K562 (cell line): Measurements from ENCODE around the gene SPANXN5. TPM values are rescaled to one million over a fixed set of nuclear protein-coding genes. Genes with fewer than 3 reads are reported as not detected.

Source experiments
- ATAC-seq: fragments of 200-7000 bp; cut with Tn5 transposase; 3 replicates; pipeline ENCODE4 v1.9.1; 2020; ENCODE audit warnings: moderate library complexity
- BruUV-seq: library from RNA; stranded (reverse); fragments of 400-500 nt; replicated peaks from 2 replicates; lab custom pipeline; 2021; lab: Mats Ljungman, UMichigan
- CTCF ChIA-PET: fragments of 300-600 bp; formaldehyde crosslinking; extraction: SDS; loops from one replicate; lab custom pipeline; 2021; ENCODE audit warnings: low intra/inter-chr PET ratio; lab: Yijun Ruan, JAX
- POLR2A ChIA-PET: fragments of 300-600, 350-650 bp; sonication (Branson Sonifier 250); formaldehyde crosslinking; extraction: SDS; loops from one replicate; lab custom pipeline; 2021; ENCODE audit warnings: antibody characterized with exemption, inconsistent platforms; lab: Yijun Ruan, JAX
- DNase-seq, 4 experiments: peaks; one replicate each; pipeline versions ENCODE4 v3.0.0 to v3.0.0-alpha.2; 2011 to 2018; ENCODE audit warnings: low spot score in 3 of 4, mixed read lengths in 3 of 4; ENCODE audit errors: extremely low read depth in 1 of 4
- FAIRE-seq: peaks from 2 replicates; lab custom pipeline; 2011; peaks lifted over from hg19 to GRCh38; lab: Jason Lieb, UNC
- H2AFZ ChIP-seq: 2 replicates; pipeline ENCODE4 v1.6.0; 2011; ENCODE audit warnings: low read depth, low read length, control low read depth, inconsistent platforms
- H3K27ac ChIP-seq: fragments of 200-600 bp; 3 replicates; pipeline ENCODE4 v1.8.0; 2011; ENCODE audit warnings: low read depth, mild to moderate bottlenecking, control low read depth, inconsistent platforms, low read length, moderate library complexity, mixed read lengths; ENCODE audit errors: extremely low read depth
- H3K27me3 ChIP-seq, 2 experiments: fragments of 300-600 bp in 1 of 2; 2 replicates in 1 of 2; 3 replicates in 1 of 2; pipeline versions ENCODE4 v1.6.0 to v1.8.0; 2011; ENCODE audit warnings: inconsistent platforms in 2 of 2, low read length in 2 of 2, mild to moderate bottlenecking in 1 of 2, mixed read lengths in 1 of 2, moderate library complexity in 1 of 2; ENCODE audit not compliant: control insufficient read depth in 2 of 2, insufficient read depth in 2 of 2
- H3K36me3 ChIP-seq: fragments of 300-600 bp; 3 replicates; pipeline ENCODE4 v1.8.0; 2011; ENCODE audit warnings: mild to moderate bottlenecking, low read length, inconsistent platforms; ENCODE audit not compliant: control insufficient read depth, insufficient read depth
- H3K4me1 ChIP-seq, 2 experiments: fragments of 200-600 bp in 1 of 2; replicated peaks in 1 of 2; 2 replicates in 1 of 2; 3 replicates in 1 of 2; pipeline versions ENCODE4 v1.5.1 to v1.8.0; 2011; ENCODE audit warnings: inconsistent platforms in 2 of 2, low read length in 2 of 2, mild to moderate bottlenecking in 1 of 2, mixed read lengths in 1 of 2, moderate library complexity in 1 of 2; ENCODE audit not compliant: control insufficient read depth in 2 of 2, insufficient read depth in 2 of 2
- H3K4me2 ChIP-seq: 2 replicates; pipeline ENCODE4 v1.6.1; 2011; ENCODE audit warnings: low read length, control low read depth, inconsistent platforms, mixed read lengths; ENCODE audit not compliant: insufficient read depth
- H3K4me3 ChIP-seq: fragments of 200-600 bp; sonication (generic), shearing (Covaris generic); 2 replicates; pipeline ENCODE4 v1.5.1; 2016; ENCODE audit warnings: control low read depth, inconsistent platforms
- H3K79me2 ChIP-seq: fragments of 200-600 bp; 3 replicates; pipeline ENCODE4 v1.8.0; 2011; ENCODE audit warnings: low read length, inconsistent platforms; ENCODE audit not compliant: control insufficient read depth, insufficient read depth
- H3K9ac ChIP-seq, 2 experiments: 2 replicates each; pipeline versions ENCODE4 v1.6.0 to v1.6.1; 2011; ENCODE audit warnings: low read depth in 2 of 2, low read length in 2 of 2, control low read depth in 1 of 2, inconsistent platforms in 1 of 2, mild to moderate bottlenecking in 1 of 2, mixed read lengths in 1 of 2; ENCODE audit not compliant: insufficient read depth in 1 of 2
- H3K9me1 ChIP-seq: one replicate; pipeline ENCODE4 v1.6.0; 2011; ENCODE audit warnings: inconsistent platforms, mild to moderate bottlenecking, low read length, moderate library complexity; ENCODE audit not compliant: control insufficient read depth, insufficient read depth
- H3K9me3 ChIP-seq: replicated peaks from 2 replicates; pipeline ENCODE4 v1.5.1; 2011; ENCODE audit warnings: low read depth, low read length, inconsistent platforms; ENCODE audit not compliant: control insufficient read depth, insufficient read depth
- H4K20me1 ChIP-seq: replicated peaks from 2 replicates; pipeline ENCODE4 v1.6.1; 2011; ENCODE audit warnings: low read length, inconsistent platforms, mixed read lengths; ENCODE audit not compliant: control insufficient read depth, insufficient read depth
- ARID1B ChIP-seq: fragments of 450-650 bp; IDR thresholded peaks from 2 replicates; pipeline ENCODE4 v1.6.1; 2016; ENCODE audit warnings: antibody characterized with exemption, mild to moderate bottlenecking, inconsistent platforms
- EHMT2 ChIP-seq: fragments of 450-650 bp; IDR thresholded peaks from 2 replicates; pipeline ENCODE4 v1.6.1; 2018; ENCODE audit warnings: antibody characterized with exemption
- KLF6 ChIP-seq: fragments of 250-450 bp; sonication (Bioruptor Pico); IDR thresholded peaks from 2 replicates; pipeline ENCODE4 v1.4.0; 2020; ENCODE audit warnings: mild to moderate bottlenecking, moderate library complexity, borderline replicate concordance
- LCOR ChIP-seq: sonication (generic); formaldehyde crosslinking; IDR thresholded peaks from 2 replicates; pipeline ENCODE4 v1.8.0; 2022; ENCODE audit warnings: mild to moderate bottlenecking, missing genetic modification reagents
- STAT5A ChIP-seq: IDR thresholded peaks from 2 replicates; pipeline ENCODE4 v1.6.1; 2012; ENCODE audit warnings: low read length, inconsistent platforms, borderline replicate concordance
- ZBTB26 ChIP-seq: fragments of 450-650 bp; formaldehyde crosslinking; IDR thresholded peaks from 2 replicates; pipeline ENCODE4 v1.4.0; 2022; ENCODE audit warnings: missing genetic modification characterization
- ZNF507 ChIP-seq: conservative IDR thresholded peaks from 2 replicates; pipeline ENCODE4 v1.6.1; 2017; ENCODE audit warnings: missing genetic modification characterization, missing compliant biosample characterization
- ZNF696 ChIP-seq: fragments of 250-450 bp; sonication (Bioruptor Pico); conservative IDR thresholded peaks from 2 replicates; pipeline ENCODE4 v1.4.0; 2020; ENCODE audit warnings: mild to moderate bottlenecking, moderate library complexity
- WGBS: fragments of 100-300 bp; shearing (Covaris generic); methylation state at CpG from one replicate; pipeline ENCODE4 v1.1.6; 2016; ENCODE audit warnings: low coverage, mixed read lengths; ENCODE audit not compliant: insufficient coverage; ENCODE audit errors: missing lambda C conversion rate; 5-methylcytosine and 5-hydroxymethylcytosine counted together
- in situ Hi-C: fragments of 300-500 bp; cut with MboI; formaldehyde crosslinking; loops from 4 replicates; pipeline ENCODE4 v1.15.0; 2018; ENCODE audit warnings: inconsistent platforms, mixed read lengths
- intact Hi-C: fragments of 100-400 bp; cut with micrococcal nuclease; formaldehyde crosslinking; loops from 2 replicates; pipeline ENCODE4 v1.14.2; 2022
- polyA plus RNA-seq, 8 experiments: library from polyadenylated mRNA; depleted of rRNA in 4 of 8; stranded (reverse) in 5 of 8; unstranded in 3 of 8; fragments of >200 nt; fragmentation: Nextera tagmentation in 2 of 8; fragmentation: Illumina TruSeq in 1 of 8; extraction: Ambion mirVana in 2 of 8; extraction: Trizol in 1 of 8; gene quantifications; 2 replicates each; pipeline versions ENCODE4 v1.2.1 to v1.2.3, GENCODE V29; 2011 to 2014; ENCODE audit warnings: inconsistent platforms in 1 of 8, missing spikeins in 1 of 8
- total RNA-seq, 7 experiments: library from RNA; depleted of rRNA in 6 of 7; stranded (reverse); fragments of >200 nt in 6 of 7; fragmentation: Illumina TruSeq in 2 of 7; extraction: Trizol in 2 of 7; gene quantifications; 2 replicates each; pipeline versions ENCODE4 v1.2.1 to v1.2.3, GENCODE V29; 2011 to 2021; ENCODE audit warnings: low replicate concordance in 1 of 7

SPANXN5 gene
- total and polyA plus RNA-seq, 9 of the 15 experiments (the other 6 are each of a cell fraction or from before 2014, with no cell fraction given), result not detected

GRCh38 chrX:52830551-52830950, 33.3 kb upstream of the SPANXN5 start:
- no peaks in the 10 kb centered on the region for H3K9me1 ChIP-seq
- no peak overlapping the region for H2AFZ ChIP-seq
- CTCF ChIA-PET, result no interaction called here
- H3K4me3 ChIP-seq, result no peak overlapping the region
- no peak for ATAC-seq
- no peak overlapping the region for H3K9ac ChIP-seq
- no peaks in the 10 kb centered on the region for H4K20me1 ChIP-seq
- no peaks in the 10 kb centered on the region for H3K4me1 ChIP-seq
- BruUV-seq, result no TSS peak
- FAIRE-seq, result no peak
- H3K36me3 ChIP-seq, result no peaks in the 10 kb centered on the region
- no peak for TF ChIP-seq EHMT2
- TF ChIP-seq ZNF696 (CRISPR knock-in tag), result no peak
- no peak for TF ChIP-seq ZNF507 (tag)
- no peak for TF ChIP-seq STAT5A
- TF ChIP-seq LCOR (CRISPR knock-in tag), result no peak
- TF ChIP-seq ZBTB26, result no peak
- TF ChIP-seq KLF6 (CRISPR knock-in tag), result no peak
- TF ChIP-seq ARID1B, result no peak
- TF ChIP-seq, all 486 proteins: peak for 0
- 0% methylated on average over 2 of the region's 3 CpGs for WGBS
- H3K27me3 ChIP-seq, result no peaks in the 10 kb centered on the region
- H3K79me2 ChIP-seq, result no peaks in the 10 kb centered on the region
- H3K4me2 ChIP-seq, result no peak overlapping the region
- in situ Hi-C loops, result no loop called here
- DNase-seq, result no peak
- intact Hi-C loops, result no loop called here
- no peak overlapping the region for H3K27ac ChIP-seq
- H3K9me3 ChIP-seq, result no peaks in the 10 kb centered on the region
- POLR2A ChIA-PET, result no interaction called here
